Activated naive CD8-positive, alpha-beta T cell treated with anti-CD3 and anti-CD28 coated beads, Interleukin-2, amount 50 U/mL, for 24 hours (primary cell): ENCODE data around the gene ASMTL.

Source experiments
- ATAC-seq: fragments of 150-1000 bp; cut with Tn5 transposase; one replicate; pipeline ENCODE4 v1.10.0; 2021
- DNase-seq: peaks from one replicate; pipeline ENCODE4 v3.0.0; 2021
- H3K27ac Mint-ChIP-seq: one replicate; pipeline ENCODE4 v1.8.0; 2021; ENCODE audit warnings: mild to moderate bottlenecking, mixed read lengths
- H3K27me3 Mint-ChIP-seq: one replicate; pipeline ENCODE4 v1.8.0; 2021; ENCODE audit warnings: mixed read lengths
- H3K36me3 Mint-ChIP-seq: one replicate; pipeline ENCODE4 v1.8.0; 2021; ENCODE audit warnings: low read depth, mixed read lengths
- H3K4me1 Mint-ChIP-seq: one replicate; pipeline ENCODE4 v1.8.0; 2021; ENCODE audit warnings: mixed read lengths
- H3K4me3 Mint-ChIP-seq: one replicate; pipeline ENCODE4 v1.8.0; 2021; ENCODE audit warnings: mild to moderate bottlenecking, moderate library complexity, mixed read lengths
- H3K9me3 Mint-ChIP-seq: one replicate; pipeline ENCODE4 v1.8.0; 2021; ENCODE audit warnings: mixed read lengths

ASMTL gene

GRCh38 chrX:1401611-1402430 lies 50.9 kb downstream of the ASMTL start:
- H3K4me3 Mint-ChIP-seq = no peak overlapping the region
- no peak for DNase-seq
- H3K9me3 Mint-ChIP-seq = no peaks in the 10 kb centered on the region
- no peak overlapping the region for H3K27ac Mint-ChIP-seq
- H3K36me3 Mint-ChIP-seq = peaks cover 3% of the 10 kb centered on the region
- H3K4me1 Mint-ChIP-seq = no peaks in the 10 kb centered on the region
- ATAC-seq = no peak
- no peaks in the 10 kb centered on the region for H3K27me3 Mint-ChIP-seq

GRCh38 chrX:1400742-1401471 lies 51.8 kb downstream of the ASMTL start:
- Mint-ChIP-seq H3K9me3 (no peaks in the 10 kb centered on the region), H3K36me3 (peaks cover 6% of the 10 kb centered on the region), H3K27me3 (no peaks in the 10 kb centered on the region), H3K27ac (no peak overlapping the region), H3K4me1 (peaks cover 2% of the 10 kb centered on the region), H3K4me3 (no peak overlapping the region)
- ATAC-seq (no peak), DNase-seq (no peak)

GRCh38 chrX:1400049-1400448 lies 52.7 kb downstream of the ASMTL start:
- no peaks in the 10 kb centered on the region for H3K27me3 Mint-ChIP-seq
- no peak overlapping the region for H3K27ac Mint-ChIP-seq
- H3K36me3 Mint-ChIP-seq = peaks cover 14% of the 10 kb centered on the region
- H3K4me3 Mint-ChIP-seq = no peak overlapping the region
- peaks cover 11% of the 10 kb centered on the region for H3K4me1 Mint-ChIP-seq
- no peak for DNase-seq
- H3K9me3 Mint-ChIP-seq = no peaks in the 10 kb centered on the region
- no peak for ATAC-seq

DNA sequence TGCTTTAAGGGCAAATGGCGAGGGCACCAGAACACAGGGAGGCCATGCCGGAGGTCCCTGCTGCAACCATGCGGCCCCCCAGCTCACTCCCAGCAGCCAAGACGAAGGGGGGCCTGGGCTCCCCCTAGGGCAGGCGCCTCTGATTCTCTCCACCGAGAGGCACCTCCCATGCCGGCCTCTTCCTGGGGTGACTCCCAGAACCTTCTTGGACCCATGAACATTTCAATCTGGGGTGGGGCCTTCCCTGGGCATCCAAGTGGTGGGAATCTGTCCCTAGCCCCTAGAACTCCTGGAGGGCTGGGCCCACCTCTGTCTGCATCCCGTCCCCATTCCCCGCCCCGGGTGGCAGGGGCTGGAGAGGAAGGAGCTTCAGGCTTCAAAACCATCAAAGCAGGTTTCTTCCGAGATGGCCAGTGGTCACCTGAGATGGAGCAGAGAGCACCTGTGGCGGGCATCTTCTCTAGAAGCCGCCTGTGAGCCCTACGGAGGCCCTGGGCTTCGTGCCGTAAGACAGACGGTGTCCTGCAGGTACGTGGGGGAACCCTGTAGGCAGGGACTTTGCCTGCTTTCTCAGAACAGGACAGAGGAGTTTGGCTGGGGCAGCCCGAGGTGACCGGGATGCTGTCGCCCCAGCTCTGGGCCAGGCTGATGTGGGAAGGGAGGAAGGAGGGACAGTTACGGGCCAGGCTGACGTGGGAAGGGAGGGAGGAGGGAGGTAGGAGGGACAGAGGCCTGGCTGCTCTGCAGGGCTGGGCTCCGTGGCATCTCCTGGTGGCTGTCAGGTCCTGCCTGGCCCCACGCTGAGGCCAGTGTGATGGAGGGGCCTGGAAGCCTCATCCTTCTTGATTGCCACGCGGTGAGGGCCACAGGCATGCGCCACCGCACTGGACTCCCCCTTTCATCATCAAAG lies 54.0 kb downstream of the ASMTL start:
- Mint-ChIP-seq H3K4me3 (no peak overlapping the region), H3K9me3 (no peaks in the 10 kb centered on the region), H3K27me3 (no peaks in the 10 kb centered on the region), H3K36me3 (peaks cover 17% of the 10 kb centered on the region), H3K4me1 (peaks cover 22% of the 10 kb centered on the region), H3K27ac (no peak overlapping the region)
- DNase-seq (no peak), ATAC-seq (peak; percentile 5)

- no peak overlapping the region for H3K4me3 Mint-ChIP-seq
- no peak overlapping the region for H3K27ac Mint-ChIP-seq
- peaks cover 18% of the 10 kb centered on the region for H3K36me3 Mint-ChIP-seq
- DNase-seq (no peak), ATAC-seq (no peak)
- H3K27me3 Mint-ChIP-seq = no peaks in the 10 kb centered on the region
- no peaks in the 10 kb centered on the region for H3K9me3 Mint-ChIP-seq
- H3K4me1 Mint-ChIP-seq = peaks cover 29% of the 10 kb centered on the region
These were observed 55.1 kb downstream of the ASMTL start for GRCh38 chrX:1397441-1398270.

GRCh38 chrX:1397001-1397400 lies 55.7 kb downstream of the ASMTL start:
- Mint-ChIP-seq H3K4me1 (peaks cover 29% of the 10 kb centered on the region), H3K4me3 (no peak overlapping the region), H3K27me3 (no peaks in the 10 kb centered on the region), H3K9me3 (no peaks in the 10 kb centered on the region), H3K36me3 (peaks cover 18% of the 10 kb centered on the region), H3K27ac (no peak overlapping the region)
- DNase-seq (no peak), ATAC-seq (no peak)

GRCh38 chrX:1395646-1396216 lies 57.0 kb downstream of the ASMTL start:
- Mint-ChIP-seq H3K4me3 (no peak overlapping the region), H3K9me3 (no peaks in the 10 kb centered on the region), H3K4me1 (peaks cover 36% of the 10 kb centered on the region), H3K27ac (no peak overlapping the region), H3K27me3 (no peaks in the 10 kb centered on the region), H3K36me3 (peaks cover 25% of the 10 kb centered on the region)
- ATAC-seq (no peak), DNase-seq (no peak)

- H3K27ac Mint-ChIP-seq = no peak overlapping the region
- peaks cover 42% of the 10 kb centered on the region for H3K4me1 Mint-ChIP-seq
- H3K27me3 Mint-ChIP-seq = no peaks in the 10 kb centered on the region
- no peak for DNase-seq
- peaks cover 32% of the 10 kb centered on the region for H3K36me3 Mint-ChIP-seq
- no peaks in the 10 kb centered on the region for H3K9me3 Mint-ChIP-seq
- ATAC-seq = no peak
- H3K4me3 Mint-ChIP-seq = peak overlapping the region; percentile 89
These were observed 57.8 kb downstream of the ASMTL start for GRCh38 chrX:1394731-1395501.

DNA sequence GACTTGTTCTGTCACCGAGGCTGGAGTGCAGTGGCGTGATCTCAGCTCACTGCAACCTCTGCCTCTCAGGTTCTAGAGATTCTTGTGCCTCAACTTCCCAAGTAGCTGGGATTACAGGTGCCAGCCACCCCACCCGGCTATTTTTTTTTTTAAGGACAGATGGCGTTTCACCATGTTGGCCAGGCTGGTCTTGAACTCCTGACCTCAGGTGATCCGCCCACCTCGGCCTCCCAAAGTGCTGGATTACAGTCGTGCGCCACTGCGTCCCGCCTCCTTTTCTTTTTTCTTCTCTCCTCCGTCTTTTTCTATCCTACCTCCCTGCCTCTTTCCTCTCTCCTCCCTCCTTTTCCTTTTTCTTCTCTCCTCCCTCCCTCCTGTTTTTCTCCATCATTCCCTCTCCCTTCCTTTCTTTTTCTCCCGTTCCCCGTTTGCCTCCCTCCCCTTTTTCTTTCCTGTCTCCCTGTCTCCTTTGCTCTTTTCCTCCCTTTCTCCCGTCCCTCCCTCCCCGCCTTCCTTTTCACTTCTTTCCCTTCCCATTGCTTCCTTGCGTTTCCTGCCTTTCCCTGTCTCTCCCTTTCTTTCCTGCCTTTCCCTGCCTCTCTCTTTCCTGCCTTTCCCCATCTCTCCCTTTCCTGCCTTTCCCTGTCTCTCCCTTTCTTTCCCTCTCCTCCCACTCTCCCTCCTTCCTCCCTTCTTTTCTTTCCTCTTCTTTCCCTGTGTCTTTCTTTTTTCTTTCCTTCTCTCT lies 58.7 kb downstream of the ASMTL start:
- no peaks in the 10 kb centered on the region for H3K27me3 Mint-ChIP-seq
- H3K4me3 Mint-ChIP-seq = peak overlapping the region; percentile 89
- peaks cover 40% of the 10 kb centered on the region for H3K36me3 Mint-ChIP-seq
- ATAC-seq = no peak
- H3K9me3 Mint-ChIP-seq = no peaks in the 10 kb centered on the region
- peak overlapping the region; percentile 79 for H3K27ac Mint-ChIP-seq
- DNase-seq = no peak
- H3K4me1 Mint-ChIP-seq = peaks cover 48% of the 10 kb centered on the region

GRCh38 chrX:1392376-1393068 lies 60.2 kb downstream of the ASMTL start:
- no peaks in the 10 kb centered on the region for H3K9me3 Mint-ChIP-seq
- peak overlapping the region; percentile 89 for H3K4me3 Mint-ChIP-seq
- ATAC-seq = peak; percentile 26
- H3K27me3 Mint-ChIP-seq = no peaks in the 10 kb centered on the region
- peak; percentile 60 for DNase-seq
- H3K27ac Mint-ChIP-seq = peak overlapping the region; percentile 92
- peaks cover 54% of the 10 kb centered on the region for H3K36me3 Mint-ChIP-seq
- peaks cover 63% of the 10 kb centered on the region for H3K4me1 Mint-ChIP-seq

DNA sequence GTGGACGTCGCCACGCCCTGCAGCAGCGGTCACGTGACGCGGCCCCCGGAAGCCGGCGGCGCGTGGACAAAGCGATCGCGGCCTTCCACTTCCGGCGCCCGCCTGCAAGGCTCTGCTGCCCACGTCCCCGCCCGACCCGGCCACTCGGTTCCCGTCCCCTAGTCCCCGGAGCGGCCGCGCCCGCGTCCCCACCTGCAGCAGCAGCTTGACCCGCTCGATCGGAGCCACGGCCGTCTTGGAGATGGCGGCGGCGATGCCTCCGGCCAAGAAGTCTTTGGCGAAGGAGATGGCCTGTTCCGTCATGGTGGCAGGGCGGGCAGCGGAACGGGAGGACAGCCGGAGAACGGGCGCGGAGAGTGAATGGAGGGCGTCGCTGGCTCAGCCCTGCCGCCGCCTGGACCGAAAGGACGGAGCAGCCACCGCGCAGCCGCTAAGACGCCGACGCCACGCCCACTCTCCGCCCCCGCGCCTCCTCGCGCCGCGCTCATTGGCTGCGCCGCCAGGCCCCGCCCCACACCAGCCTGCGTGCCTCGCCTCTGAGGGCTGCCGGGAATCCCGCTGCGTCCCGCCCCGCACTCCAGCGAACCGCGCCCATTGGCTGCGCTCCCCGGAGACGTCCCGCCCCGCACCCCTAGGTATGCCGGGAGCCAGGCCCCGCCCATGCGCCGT lies 60.9 kb downstream of the ASMTL start, which contains the start of gene SLC25A6:
SLC25A6 (minus strand) TSS at position 407 of the 669 bp plus-strand sequence; CDS start at position 303, 104 bp downstream.
- peak within 1 kb of the TSS; percentile 92 for H3K27ac Mint-ChIP-seq
- H3K4me3 Mint-ChIP-seq = peak within 1 kb of the TSS; percentile 89
- peaks cover 57% of the 10 kb centered on the region for H3K36me3 Mint-ChIP-seq
- no peaks in the 10 kb centered on the region for H3K9me3 Mint-ChIP-seq
- H3K27me3 Mint-ChIP-seq = no peaks in the 10 kb centered on the region
- peaks cover 63% of the 10 kb centered on the region for H3K4me1 Mint-ChIP-seq
- DNase-seq = peak; percentile 100
- ATAC-seq = peak; percentile 97
